NCI-H187 treated with DMSO at 0.1 percent for 48 hours (cell line): ENCODE measurements around the gene USP2.
A peak's percentile ranks its signal among the peaks of the same experiment; 100 is the strongest.

Experiments used
- DNase-seq: peaks from one replicate; lab custom pipeline; 2025; lab: John Stamatoyannopoulos, UW

Gene USP2, protein sequence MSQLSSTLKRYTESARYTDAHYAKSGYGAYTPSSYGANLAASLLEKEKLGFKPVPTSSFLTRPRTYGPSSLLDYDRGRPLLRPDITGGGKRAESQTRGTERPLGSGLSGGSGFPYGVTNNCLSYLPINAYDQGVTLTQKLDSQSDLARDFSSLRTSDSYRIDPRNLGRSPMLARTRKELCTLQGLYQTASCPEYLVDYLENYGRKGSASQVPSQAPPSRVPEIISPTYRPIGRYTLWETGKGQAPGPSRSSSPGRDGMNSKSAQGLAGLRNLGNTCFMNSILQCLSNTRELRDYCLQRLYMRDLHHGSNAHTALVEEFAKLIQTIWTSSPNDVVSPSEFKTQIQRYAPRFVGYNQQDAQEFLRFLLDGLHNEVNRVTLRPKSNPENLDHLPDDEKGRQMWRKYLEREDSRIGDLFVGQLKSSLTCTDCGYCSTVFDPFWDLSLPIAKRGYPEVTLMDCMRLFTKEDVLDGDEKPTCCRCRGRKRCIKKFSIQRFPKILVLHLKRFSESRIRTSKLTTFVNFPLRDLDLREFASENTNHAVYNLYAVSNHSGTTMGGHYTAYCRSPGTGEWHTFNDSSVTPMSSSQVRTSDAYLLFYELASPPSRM

DNA sequence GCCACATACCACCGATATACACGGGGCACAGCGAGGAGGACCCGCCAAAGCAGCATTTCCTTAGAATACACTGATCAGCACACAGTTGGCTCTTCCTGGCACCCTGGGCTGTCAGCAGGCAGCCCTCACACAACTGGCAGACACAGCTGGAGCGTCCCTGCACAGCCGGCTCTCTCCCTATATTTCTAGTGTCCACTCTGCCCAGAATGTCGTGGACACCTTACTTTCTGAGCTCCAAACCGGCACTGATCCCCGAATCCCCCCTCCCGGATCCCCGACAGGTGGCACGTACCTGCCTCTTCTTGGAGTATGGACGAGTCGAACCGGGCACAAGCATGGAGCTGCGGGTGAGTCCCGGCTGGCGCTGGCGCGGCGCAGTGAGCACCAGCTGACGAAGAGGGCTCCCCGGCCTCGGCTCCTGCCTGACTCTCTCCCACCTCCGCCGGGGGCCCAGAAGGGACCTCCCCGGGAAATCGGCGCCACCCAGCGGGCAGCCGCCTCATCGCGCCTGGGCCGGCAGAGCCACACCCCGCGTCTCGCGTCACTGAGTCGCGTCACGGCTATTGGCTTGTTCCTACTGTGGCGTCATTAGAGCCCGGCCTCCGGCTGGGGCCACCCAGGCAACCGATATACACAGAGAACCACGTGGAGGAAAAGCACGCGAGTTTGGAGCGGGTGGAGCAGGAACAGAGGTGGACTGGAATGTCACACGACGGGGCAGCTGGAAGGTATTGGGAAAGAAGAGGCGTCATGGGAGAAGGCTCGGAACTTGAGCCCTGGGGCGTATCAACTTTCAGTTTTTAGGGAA lies at the start of gene USP2:
USP2 (minus strand) TSS at position 510 of the 808 bp plus-strand sequence. CDS start 8,210 bp downstream, outside the sequence.
- peak; percentile 42 for DNase-seq

DNA sequence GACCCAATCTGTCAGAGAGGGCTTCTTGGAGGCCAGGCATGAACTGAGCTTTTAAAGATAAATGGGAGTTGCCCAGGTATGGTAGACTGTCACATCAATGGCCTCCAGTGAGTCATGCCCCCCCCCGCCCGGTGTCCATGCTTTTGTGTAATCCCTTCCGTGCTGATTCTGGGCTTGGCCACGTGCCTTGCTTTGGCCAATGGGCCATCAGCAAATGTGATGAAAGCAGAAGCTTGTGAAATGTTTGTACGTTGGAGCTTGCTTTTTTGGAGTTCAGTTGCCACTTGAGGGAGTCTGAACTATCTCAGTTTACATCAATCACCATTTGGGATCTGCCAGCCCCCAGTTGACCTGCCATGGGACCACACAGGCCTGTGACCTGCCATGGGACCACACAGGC lies 45.8 kb upstream of the USP2 start:
- DNase-seq = no peak

- no peak for DNase-seq
These were observed 44.7 kb upstream of the USP2 start for GRCh38 chr11:119426142-119426541.

GRCh38 chr11:119424775-119425174 lies 43.3 kb upstream of the USP2 start:
- DNase-seq = no peak

GRCh38 chr11:119424276-119424675 lies 42.8 kb upstream of the USP2 start:
- DNase-seq = no peak

GRCh38 chr11:119423509-119424254 lies 42.2 kb upstream of the USP2 start:
- DNase-seq = no peak

GRCh38 chr11:119422809-119423508 lies 41.5 kb upstream of the USP2 start, which contains the start of gene THY1:
Gene THY1, minus strand, starts transcription at chr11:119423172. Its CDS starts 2,267 bp downstream, at chr11:119420905.
- DNase-seq = no peak

DNA sequence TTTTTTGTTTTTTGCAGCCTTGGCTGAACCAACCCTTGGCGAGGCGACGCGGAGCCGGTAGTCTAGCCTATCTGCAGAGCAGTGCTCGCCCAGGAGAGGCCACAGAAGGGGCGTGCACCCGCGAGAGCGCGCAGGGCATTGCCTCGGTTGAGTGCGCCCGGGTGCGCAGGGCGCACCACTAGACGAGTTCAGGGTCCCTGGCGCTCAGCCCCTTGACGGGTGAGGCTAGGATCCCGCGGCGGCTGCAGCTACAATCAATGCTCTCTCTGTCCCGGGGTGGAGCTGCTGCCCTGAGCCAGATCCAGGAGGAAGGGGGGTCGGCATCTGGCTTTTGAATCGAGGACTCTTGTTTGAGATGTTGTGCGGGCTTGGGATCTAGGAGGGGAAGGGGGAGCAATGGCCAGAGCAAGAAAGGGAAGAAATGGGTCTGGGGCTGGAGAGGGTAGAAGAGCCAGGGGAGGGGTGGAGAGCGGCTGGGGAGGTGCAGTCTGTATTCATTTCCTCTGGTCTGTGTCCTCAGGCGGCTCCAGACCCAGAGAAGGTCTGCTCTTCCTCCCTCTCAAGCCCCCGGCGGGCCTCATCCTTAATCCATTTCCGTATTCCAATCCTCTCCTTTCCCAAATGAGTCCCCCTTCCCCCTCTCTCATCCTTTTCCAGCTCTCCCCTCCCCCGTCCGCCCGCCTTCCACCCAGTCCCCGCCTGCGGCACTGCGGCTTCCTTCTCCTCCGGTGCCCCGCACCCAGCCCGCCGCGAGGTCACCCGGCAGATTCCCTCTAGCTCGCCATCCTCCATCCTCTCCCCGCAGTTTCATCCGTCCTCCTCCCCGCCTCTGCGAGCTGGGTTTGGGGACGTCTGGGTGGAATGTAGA lies 40.7 kb upstream of the USP2 start:
- DNase-seq = no peak

DNA sequence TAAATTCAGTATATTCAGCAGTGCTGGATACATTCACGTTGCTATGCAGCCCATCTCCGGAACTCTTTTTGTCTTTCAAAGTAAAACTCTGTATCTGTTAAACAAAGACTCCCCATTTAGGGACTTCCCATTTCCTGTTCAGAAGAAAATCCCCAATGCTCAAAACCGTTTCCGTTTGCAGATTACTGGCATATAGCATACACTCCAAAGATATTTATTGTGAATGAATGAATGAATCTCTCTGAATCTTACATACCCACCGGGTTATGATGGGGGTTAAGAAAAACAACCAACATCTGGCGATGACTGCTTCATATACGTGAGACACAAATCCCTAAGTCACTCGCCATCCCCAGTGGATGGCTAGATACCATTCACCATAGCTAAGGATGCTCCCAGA lies 39.9 kb upstream of the USP2 start:
- DNase-seq = no peak

DNA sequence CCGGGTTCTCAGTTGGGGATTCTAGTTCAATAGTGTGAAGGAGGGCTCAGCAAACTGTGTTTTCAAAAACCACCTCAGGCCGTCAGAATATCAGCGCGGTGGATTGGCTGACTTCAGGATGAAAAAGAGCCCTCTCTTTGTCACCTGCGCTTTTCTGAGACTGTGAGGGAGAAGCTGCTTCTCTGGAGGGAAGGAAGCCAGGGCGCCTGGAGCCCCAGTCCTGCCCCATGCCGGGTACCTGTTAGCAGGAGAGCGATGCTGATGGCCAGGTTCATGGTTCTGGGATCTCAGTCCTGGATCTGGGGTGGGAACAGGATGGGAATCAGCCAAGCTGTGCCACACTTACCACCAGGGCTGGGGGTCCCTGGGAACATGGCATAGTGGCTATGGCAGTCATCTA lies 39.1 kb upstream of the USP2 start:
- no peak for DNase-seq

DNA sequence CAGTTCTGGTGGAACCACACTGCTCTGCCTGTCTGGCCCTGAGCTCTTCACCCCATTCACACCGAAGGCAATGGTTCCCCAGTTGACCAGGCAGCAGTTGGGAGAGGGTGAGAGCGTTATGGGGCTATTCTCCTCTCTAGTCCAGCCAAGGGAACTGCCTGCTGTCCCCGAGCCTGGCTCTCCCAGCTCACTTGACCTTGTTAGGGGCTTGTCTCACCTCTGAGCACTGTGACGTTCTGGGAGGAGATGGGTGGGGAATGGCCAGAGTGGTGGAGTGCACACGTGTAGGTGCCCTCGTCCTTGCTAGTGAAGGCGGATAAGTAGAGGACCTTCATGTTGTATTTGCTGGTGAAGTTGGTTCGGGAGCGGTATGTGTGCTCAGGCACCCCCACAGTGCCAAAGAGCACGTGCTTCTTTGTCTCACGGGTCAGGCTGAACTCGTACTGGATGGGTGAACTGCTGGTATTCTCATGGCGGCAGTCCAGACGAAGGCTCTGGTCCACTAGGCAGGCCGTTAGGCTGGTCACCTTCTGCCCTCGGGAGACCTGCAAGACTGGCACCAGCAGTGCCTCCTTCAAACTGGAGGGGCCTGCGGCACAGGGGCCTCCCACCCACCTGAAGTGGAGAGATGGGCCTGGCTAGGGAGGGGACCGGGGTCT lies 38.5 kb upstream of the USP2 start:
- no peak for DNase-seq

DNA sequence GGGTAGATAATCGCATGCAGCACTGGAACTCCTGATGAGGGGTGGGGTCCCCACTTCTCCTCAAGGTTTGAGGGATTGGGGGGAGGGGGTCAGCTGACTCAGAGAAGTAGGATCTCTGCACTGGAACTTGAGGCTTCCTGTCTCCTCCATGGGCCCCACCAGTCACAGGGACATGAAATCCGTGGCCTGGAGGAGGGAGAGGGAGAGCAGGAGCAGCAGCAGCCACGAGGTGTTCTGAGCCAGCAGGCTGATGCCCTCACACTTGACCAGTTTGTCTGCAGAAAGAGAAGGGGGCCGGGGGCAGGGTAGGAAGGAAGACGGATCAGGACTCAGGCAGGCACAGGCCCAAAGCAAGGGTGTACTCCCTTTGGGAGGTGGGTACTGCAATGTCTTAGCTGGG lies 37.8 kb upstream of the USP2 start:
- DNase-seq = no peak

- DNase-seq = no peak
These were observed 37.3 kb upstream of the USP2 start for GRCh38 chr11:119418759-119419158.

DNA sequence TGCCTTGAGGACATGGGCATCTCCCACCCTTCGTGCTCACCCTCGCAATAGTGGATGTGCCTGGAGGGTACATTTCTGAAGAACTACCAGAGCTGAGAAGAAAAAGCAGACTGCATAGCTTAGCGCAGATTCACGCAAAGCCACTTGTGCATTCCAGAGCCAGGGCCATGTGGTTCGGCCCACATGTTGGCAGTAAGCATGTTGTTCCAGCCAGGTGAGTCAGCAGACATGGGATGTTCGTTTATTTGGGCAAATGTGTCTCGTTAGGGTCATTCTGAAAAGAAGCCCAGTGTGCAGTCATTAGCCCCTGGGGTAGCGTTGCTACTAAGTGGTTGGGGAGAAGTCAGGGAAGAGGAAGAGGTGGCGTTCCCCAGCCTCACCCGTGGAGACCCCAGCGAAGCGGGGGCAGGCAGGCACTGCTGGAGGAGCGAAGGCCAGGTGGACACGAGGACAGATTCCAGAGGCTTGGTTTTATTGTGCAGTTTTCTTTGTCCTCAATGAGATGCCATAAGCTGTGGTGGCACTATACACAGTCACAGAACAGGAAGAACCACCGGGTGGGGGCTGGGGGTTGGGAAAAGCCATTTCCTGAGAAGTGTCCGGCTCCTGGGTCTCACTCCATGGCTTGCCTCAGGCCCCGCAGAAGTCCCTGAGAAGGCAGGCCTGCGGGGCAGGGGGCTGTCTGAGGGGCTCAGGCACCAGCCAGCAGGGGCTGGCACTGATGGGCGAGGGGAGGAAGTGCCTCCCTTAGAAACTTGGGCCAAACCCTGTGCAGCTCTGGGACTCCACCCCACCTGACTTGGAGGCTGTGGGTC lies 36.4 kb upstream of the USP2 start:
- DNase-seq = no peak

DNA sequence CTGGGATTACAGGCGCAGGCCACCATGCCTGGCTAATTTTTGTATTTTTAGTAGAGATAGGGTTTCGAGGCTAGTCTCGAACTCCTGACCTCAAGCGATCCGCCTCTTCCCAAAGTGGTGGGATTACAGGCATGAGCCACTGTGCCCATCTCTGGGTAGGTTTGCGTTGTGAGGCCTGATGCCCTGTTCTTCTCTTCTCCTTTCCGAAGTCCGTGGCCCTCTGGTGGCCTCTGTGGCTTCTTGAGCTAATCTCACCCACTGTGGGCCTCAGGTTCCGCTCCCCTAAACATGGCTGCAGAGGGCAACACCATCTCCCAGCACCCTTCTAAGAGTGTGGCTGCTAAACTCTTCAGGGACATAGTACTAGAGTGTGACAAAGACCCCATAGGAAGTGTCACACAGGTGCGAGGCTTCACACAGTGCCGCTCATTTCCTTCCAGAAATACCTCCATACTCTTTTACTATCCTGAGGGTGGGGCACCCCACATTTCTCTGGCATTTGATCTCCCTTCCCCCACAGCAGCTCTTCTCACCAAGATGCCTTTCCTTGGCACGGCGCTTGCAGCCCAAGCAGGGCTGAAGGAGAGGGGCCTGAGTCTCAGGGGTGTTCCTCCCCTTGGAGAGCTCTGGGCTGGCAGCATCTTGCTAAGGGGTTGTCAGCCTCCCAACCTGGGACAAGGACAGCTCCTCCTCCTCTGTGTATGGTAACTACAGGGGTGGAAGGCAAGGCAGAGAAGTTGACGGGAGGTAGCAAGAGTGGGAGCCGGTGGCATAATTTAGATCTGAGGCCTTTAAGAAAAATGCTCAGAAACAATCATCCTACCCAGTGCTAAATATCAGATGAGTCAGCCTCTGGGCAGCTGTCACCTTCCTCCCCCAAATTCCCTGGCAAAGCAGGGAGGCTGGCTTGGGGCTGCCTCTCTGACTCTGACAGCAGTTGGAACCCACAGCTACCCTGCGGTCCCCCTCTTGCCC lies 35.4 kb upstream of the USP2 start:
- no peak for DNase-seq

DNA sequence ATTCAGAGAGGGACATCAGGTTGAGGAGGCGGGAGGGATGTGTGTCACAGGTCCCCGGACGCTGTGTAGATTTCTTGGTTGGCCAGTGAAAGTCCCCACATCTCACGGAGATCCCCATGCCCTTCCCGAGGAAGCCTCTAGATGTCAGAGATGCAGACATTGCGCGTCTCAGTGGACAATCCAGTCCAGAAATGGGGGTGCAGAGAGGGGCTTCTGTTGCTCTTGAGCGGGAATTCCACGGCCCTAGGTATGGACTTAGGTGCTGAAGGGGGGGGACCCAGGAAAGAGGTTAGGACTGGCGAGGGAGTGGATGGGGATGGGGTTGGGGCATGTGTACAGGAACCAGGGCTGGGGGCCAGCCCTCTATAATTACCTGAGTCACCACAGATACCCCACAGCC lies 34.5 kb upstream of the USP2 start:
- DNase-seq = no peak

DNA sequence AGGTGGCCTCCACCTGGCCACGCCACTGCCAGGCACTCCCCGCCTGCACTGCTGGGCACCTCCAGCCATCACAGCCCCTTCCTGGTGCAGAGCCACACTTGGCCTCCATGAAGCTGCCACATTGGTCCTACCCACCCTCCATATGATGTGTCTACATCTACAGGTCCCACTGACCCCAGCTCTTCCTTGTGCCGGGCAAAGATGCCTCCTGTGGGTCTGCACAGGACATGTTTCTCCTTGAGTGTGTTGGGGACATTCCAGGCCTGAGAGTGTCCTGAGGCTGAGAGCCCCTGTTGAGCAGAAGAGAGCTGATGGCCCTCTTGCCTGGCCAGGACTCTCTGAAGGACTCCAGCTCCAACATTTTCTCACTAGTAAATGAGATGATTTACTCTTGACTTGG lies 34.0 kb upstream of the USP2 start:
- DNase-seq = no peak

GRCh38 chr11:119414734-119415133 lies 33.2 kb upstream of the USP2 start:
- DNase-seq = no peak
